ENCODE data around the gene FBRSL1. TPM values are rescaled to one million over a fixed set of nuclear protein-coding genes. Genes with fewer than 3 reads are reported as not detected.

The FBRSL1 gene
- total RNA-seq, 1 experiment from 2014 or later, result 119 TPM

GRCh38 chr12:132481345-132481744 lies 8.6 kb upstream of the FBRSL1 start:
- CTCF ChIA-PET, result no interaction called here
- H3K9me3 Mint-ChIP-seq (ENCODE audit: low read depth, unreplicated experiment), result no peaks in the 10 kb centered on the region
- peaks cover 8% of the 10 kb centered on the region for H3K4me1 Mint-ChIP-seq (ENCODE audit: low read depth, unreplicated experiment)
- H3K27ac Mint-ChIP-seq (ENCODE audit: unreplicated experiment), result no peak overlapping the region
- no TSS peak for BruUV-seq (replicated peaks)
- DNase-seq, result no peak
- H3K4me3 Mint-ChIP-seq (ENCODE audit: low read depth, unreplicated experiment), result no peak overlapping the region
- intact Hi-C loops (cut with micrococcal nuclease; ENCODE audit: unreplicated experiment), result no loop called here
- TF ChIP-seq, protein P1, sequence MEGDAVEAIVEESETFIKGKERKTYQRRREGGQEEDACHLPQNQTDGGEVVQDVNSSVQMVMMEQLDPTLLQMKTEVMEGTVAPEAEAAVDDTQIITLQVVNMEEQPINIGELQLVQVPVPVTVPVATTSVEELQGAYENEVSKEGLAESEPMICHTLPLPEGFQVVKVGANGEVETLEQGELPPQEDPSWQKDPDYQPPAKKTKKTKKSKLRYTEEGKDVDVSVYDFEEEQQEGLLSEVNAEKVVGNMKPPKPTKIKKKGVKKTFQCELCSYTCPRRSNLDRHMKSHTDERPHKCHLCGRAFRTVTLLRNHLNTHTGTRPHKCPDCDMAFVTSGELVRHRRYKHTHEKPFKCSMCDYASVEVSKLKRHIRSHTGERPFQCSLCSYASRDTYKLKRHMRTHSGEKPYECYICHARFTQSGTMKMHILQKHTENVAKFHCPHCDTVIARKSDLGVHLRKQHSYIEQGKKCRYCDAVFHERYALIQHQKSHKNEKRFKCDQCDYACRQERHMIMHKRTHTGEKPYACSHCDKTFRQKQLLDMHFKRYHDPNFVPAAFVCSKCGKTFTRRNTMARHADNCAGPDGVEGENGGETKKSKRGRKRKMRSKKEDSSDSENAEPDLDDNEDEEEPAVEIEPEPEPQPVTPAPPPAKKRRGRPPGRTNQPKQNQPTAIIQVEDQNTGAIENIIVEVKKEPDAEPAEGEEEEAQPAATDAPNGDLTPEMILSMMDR (IDR thresholded peaks at IDR 0.05; ENCODE audit: unreplicated experiment), result no peak
- H3K27me3 Mint-ChIP-seq (ENCODE audit: unreplicated experiment), result peaks cover 93% of the 10 kb centered on the region
- H3K36me3 Mint-ChIP-seq (ENCODE audit: insufficient read depth, unreplicated experiment), result peaks cover 12% of the 10 kb centered on the region

- no peak overlapping the region for H3K4me3 Mint-ChIP-seq (ENCODE audit: low read depth, unreplicated experiment)
- H3K9me3 Mint-ChIP-seq (ENCODE audit: low read depth, unreplicated experiment), result no peaks in the 10 kb centered on the region
- H3K4me1 Mint-ChIP-seq (ENCODE audit: low read depth, unreplicated experiment), result peaks cover 8% of the 10 kb centered on the region
- BruUV-seq (replicated peaks), result no TSS peak
- no peak for DNase-seq
- CTCF ChIA-PET, result no interaction called here
- H3K27ac Mint-ChIP-seq (ENCODE audit: unreplicated experiment), result no peak overlapping the region
- peaks cover 93% of the 10 kb centered on the region for H3K27me3 Mint-ChIP-seq (ENCODE audit: unreplicated experiment)
- intact Hi-C loops (cut with micrococcal nuclease; ENCODE audit: unreplicated experiment), result no loop called here
- H3K36me3 Mint-ChIP-seq (ENCODE audit: insufficient read depth, unreplicated experiment), result peaks cover 6% of the 10 kb centered on the region
- TF ChIP-seq, protein P1 (IDR thresholded peaks at IDR 0.05; ENCODE audit: unreplicated experiment), result no peak
Measured at GRCh38 chr12:132481771-132482745, 7.9 kb upstream of the FBRSL1 start.

- no peak overlapping the region for H3K4me3 Mint-ChIP-seq (ENCODE audit: low read depth, unreplicated experiment)
- H3K27me3 Mint-ChIP-seq (ENCODE audit: unreplicated experiment), result peaks cover 93% of the 10 kb centered on the region
- peaks cover 2% of the 10 kb centered on the region for H3K36me3 Mint-ChIP-seq (ENCODE audit: insufficient read depth, unreplicated experiment)
- no TSS peak for BruUV-seq (replicated peaks)
- TF ChIP-seq, protein P1 (IDR thresholded peaks at IDR 0.05; ENCODE audit: unreplicated experiment), result no peak
- no peak for DNase-seq
- peaks cover 9% of the 10 kb centered on the region for H3K4me1 Mint-ChIP-seq (ENCODE audit: low read depth, unreplicated experiment)
- no peak overlapping the region for H3K27ac Mint-ChIP-seq (ENCODE audit: unreplicated experiment)
- CTCF ChIA-PET, result no interaction called here
- intact Hi-C loops (cut with micrococcal nuclease; ENCODE audit: unreplicated experiment), result no loop called here
- H3K9me3 Mint-ChIP-seq (ENCODE audit: low read depth, unreplicated experiment), result no peaks in the 10 kb centered on the region
Measured at GRCh38 chr12:132482771-132483170, 7.2 kb upstream of the FBRSL1 start.

GRCh38 chr12:132483208-132483607 lies 6.7 kb upstream of the FBRSL1 start:
- H3K4me3 Mint-ChIP-seq (ENCODE audit: low read depth, unreplicated experiment), result no peak overlapping the region
- DNase-seq, result no peak
- TF ChIP-seq, protein P1 (IDR thresholded peaks at IDR 0.05; ENCODE audit: unreplicated experiment), result no peak
- H3K4me1 Mint-ChIP-seq (ENCODE audit: low read depth, unreplicated experiment), result peaks cover 9% of the 10 kb centered on the region
- no peak overlapping the region for H3K27ac Mint-ChIP-seq (ENCODE audit: unreplicated experiment)
- no peaks in the 10 kb centered on the region for H3K9me3 Mint-ChIP-seq (ENCODE audit: low read depth, unreplicated experiment)
- peaks cover 93% of the 10 kb centered on the region for H3K27me3 Mint-ChIP-seq (ENCODE audit: unreplicated experiment)
- peaks cover 6% of the 10 kb centered on the region for H3K36me3 Mint-ChIP-seq (ENCODE audit: insufficient read depth, unreplicated experiment)
- intact Hi-C loops (cut with micrococcal nuclease; ENCODE audit: unreplicated experiment), result no loop called here
- BruUV-seq (replicated peaks), result no TSS peak
- CTCF ChIA-PET, result no interaction called here
